ENCODE data around the gene UNC5C.

GRCh38 chr4:95256108-95256835 is 292.5 kb downstream of the UNC5C start:
- TF ChIP-seq, protein P1, sequence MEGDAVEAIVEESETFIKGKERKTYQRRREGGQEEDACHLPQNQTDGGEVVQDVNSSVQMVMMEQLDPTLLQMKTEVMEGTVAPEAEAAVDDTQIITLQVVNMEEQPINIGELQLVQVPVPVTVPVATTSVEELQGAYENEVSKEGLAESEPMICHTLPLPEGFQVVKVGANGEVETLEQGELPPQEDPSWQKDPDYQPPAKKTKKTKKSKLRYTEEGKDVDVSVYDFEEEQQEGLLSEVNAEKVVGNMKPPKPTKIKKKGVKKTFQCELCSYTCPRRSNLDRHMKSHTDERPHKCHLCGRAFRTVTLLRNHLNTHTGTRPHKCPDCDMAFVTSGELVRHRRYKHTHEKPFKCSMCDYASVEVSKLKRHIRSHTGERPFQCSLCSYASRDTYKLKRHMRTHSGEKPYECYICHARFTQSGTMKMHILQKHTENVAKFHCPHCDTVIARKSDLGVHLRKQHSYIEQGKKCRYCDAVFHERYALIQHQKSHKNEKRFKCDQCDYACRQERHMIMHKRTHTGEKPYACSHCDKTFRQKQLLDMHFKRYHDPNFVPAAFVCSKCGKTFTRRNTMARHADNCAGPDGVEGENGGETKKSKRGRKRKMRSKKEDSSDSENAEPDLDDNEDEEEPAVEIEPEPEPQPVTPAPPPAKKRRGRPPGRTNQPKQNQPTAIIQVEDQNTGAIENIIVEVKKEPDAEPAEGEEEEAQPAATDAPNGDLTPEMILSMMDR (IDR thresholded peaks at IDR 0.05; ENCODE audit: low read depth, low read length, missing input control), result no peak
- TF ChIP-seq, protein P2, sequence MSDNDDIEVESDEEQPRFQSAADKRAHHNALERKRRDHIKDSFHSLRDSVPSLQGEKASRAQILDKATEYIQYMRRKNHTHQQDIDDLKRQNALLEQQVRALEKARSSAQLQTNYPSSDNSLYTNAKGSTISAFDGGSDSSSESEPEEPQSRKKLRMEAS (IDR thresholded peaks at IDR 0.05), result no peak
- TF ChIP-seq TAF1 (conservative IDR thresholded peaks at IDR 0.05) (no peak), YY1 (IDR thresholded peaks at IDR 0.05) (no peak), ATF3 (IDR thresholded peaks at IDR 0.05) (no peak), RAD21 (IDR thresholded peaks at IDR 0.05) (no peak), FOXA2 (IDR thresholded peaks at IDR 0.05) (no peak), HNF4G (IDR thresholded peaks at IDR 0.05) (no peak)
